Measurements from ENCODE around the gene RBM26. TPM values are rescaled to one million over a fixed set of nuclear protein-coding genes. Genes with fewer than 3 reads are reported as not detected.

Gene RBM26
- total RNA-seq, 1 experiment from 2014 or later: 32.2 TPM

GRCh38 chr13:79359064-79359463, 47.0 kb downstream of the RBM26 start:
- peaks cover 38% of the 10 kb centered on the region for H3K36me3 ChIP-seq (ENCODE audit: control insufficient read depth, insufficient read depth, low read length)
- in situ Hi-C loops (cut with HindIII; ENCODE audit: low pct_unique_long_range_greater_than_20kb, low sequenced_read_pairs) (no loop called here), intact Hi-C loops (cut with micrococcal nuclease; ENCODE audit: unreplicated experiment) (no loop called here)

GRCh38 chr13:79354285-79354684, 51.8 kb downstream of the RBM26 start:
- TF ChIP-seq SIN3A (IDR thresholded peaks at IDR 0.05; ENCODE audit: borderline replicate concordance, insufficient read depth, low read depth, low read length) (no peak), CTCF (IDR thresholded peaks at IDR 0.05) (no peak), REST (IDR thresholded peaks at IDR 0.05; ENCODE audit: insufficient read depth in 1 of 2, low read depth in 2 of 2, low read length in 1 of 2) (no peak), POLR2AphosphoS5 (IDR thresholded peaks at IDR 0.05; ENCODE audit: low read depth, low read length) (no peak), TCF7L2 (IDR thresholded peaks at IDR 0.05; ENCODE audit: low read depth, low read length) (no peak)
- intact Hi-C loops (cut with micrococcal nuclease; ENCODE audit: unreplicated experiment) (no loop called here), in situ Hi-C loops (cut with HindIII; ENCODE audit: low pct_unique_long_range_greater_than_20kb, low sequenced_read_pairs) (no loop called here)
- ChIA-PET POLR2A (no interaction called here), CTCF (no interaction called here)
- Histone ChIP-seq H3K4me3 (ENCODE audit: low read depth in 2 of 2, low read length in 2 of 2) (no peak overlapping the region), H3K9me3 (ENCODE audit: control insufficient read depth, insufficient read depth, low read depth, low read length) (no peaks in the 10 kb centered on the region), H3K27ac (ENCODE audit: low read length) (no peak overlapping the region), H3K27me3 (ENCODE audit: control insufficient read depth, insufficient read depth, low read length) (no peaks in the 10 kb centered on the region), H3K36me3 (ENCODE audit: control insufficient read depth, insufficient read depth, low read length) (peaks cover 35% of the 10 kb centered on the region), H3K4me1 (ENCODE audit: control insufficient read depth, insufficient read depth, low read length) (no peaks in the 10 kb centered on the region)
- DNase-seq (ENCODE audit: low read depth, low spot score) (no peak), ATAC-seq (no peak)
- BruUV-seq (replicated peaks): no TSS peak

More at GRCh38 chr13:79359064-79359463, 47.0 kb downstream of the RBM26 start:
- DNase-seq (ENCODE audit: low read depth, low spot score) (no peak), ATAC-seq (no peak)
- CTCF ChIA-PET: no interaction called here
- TF ChIP-seq TCF7L2 (IDR thresholded peaks at IDR 0.05; ENCODE audit: low read depth, low read length): no peak
- TF ChIP-seq POLR2AphosphoS5 (IDR thresholded peaks at IDR 0.05; ENCODE audit: low read depth, low read length): no peak
- no peak for TF ChIP-seq CTCF (IDR thresholded peaks at IDR 0.05)
- no peak for TF ChIP-seq REST (IDR thresholded peaks at IDR 0.05; ENCODE audit: insufficient read depth in 1 of 2, low read depth in 2 of 2, low read length in 1 of 2)
- TF ChIP-seq SIN3A (IDR thresholded peaks at IDR 0.05; ENCODE audit: borderline replicate concordance, insufficient read depth, low read depth, low read length): no peak
- Histone ChIP-seq H3K27me3 (ENCODE audit: control insufficient read depth, insufficient read depth, low read length) (no peaks in the 10 kb centered on the region), H3K27ac (ENCODE audit: low read length) (no peak overlapping the region), H3K9me3 (ENCODE audit: control insufficient read depth, insufficient read depth, low read depth, low read length) (no peaks in the 10 kb centered on the region), H3K4me3 (ENCODE audit: low read depth in 2 of 2, low read length in 2 of 2) (no peak overlapping the region), H3K4me1 (ENCODE audit: control insufficient read depth, insufficient read depth, low read length) (no peaks in the 10 kb centered on the region)
- POLR2A ChIA-PET: no interaction called here
- BruUV-seq (replicated peaks): no TSS peak

Data from Panc1 (cell line).